Liver (tissue), 9 donors: Measurements from ENCODE around the gene CHP2. TPM values are rescaled to one million over a fixed set of nuclear protein-coding genes. Genes with fewer than 3 reads are reported as not detected.

Source experiments
- DNase-seq: peaks from one replicate; pipeline ENCODE4 v3.0.0-alpha.2; 2017; ENCODE audit warnings: low spot score
- H3K27ac ChIP-seq, 2 donors: one replicate each; pipeline ENCODE4 v1.7.0; 2013; ENCODE audit warnings: inconsistent platforms in 2 of 2, low read length in 2 of 2, control low read depth in 1 of 2, low read depth in 1 of 2, mild to moderate bottlenecking in 1 of 2
- H3K27me3 ChIP-seq, 4 donors: one replicate each; pipeline versions ENCODE4 v1.6.1 to v1.7.0; 2013; ENCODE audit warnings: low read length in 3 of 4, inconsistent platforms in 1 of 4, mild to moderate bottlenecking in 1 of 4, moderate library complexity in 1 of 4; ENCODE audit not compliant: control insufficient read depth in 4 of 4, insufficient read depth in 4 of 4
- H3K36me3 ChIP-seq, 4 donors: one replicate each; pipeline versions ENCODE4 v1.6.1 to v1.7.0; 2013; ENCODE audit warnings: low read length in 3 of 4, mild to moderate bottlenecking in 3 of 4, low read depth in 1 of 4, moderate library complexity in 1 of 4; ENCODE audit not compliant: control insufficient read depth in 4 of 4, insufficient read depth in 3 of 4
- H3K4me1 ChIP-seq, 4 donors: one replicate each; pipeline versions ENCODE4 v1.6.1 to v1.7.0; 2013; ENCODE audit warnings: low read length in 3 of 4, mild to moderate bottlenecking in 3 of 4, moderate library complexity in 1 of 4; ENCODE audit not compliant: control insufficient read depth in 4 of 4, insufficient read depth in 4 of 4
- H3K4me3 ChIP-seq, 3 donors: one replicate each; pipeline versions ENCODE4 v1.6.1 to v1.7.0; 2013; ENCODE audit warnings: low read length in 3 of 3, control low read depth in 1 of 3, low read depth in 1 of 3, mild to moderate bottlenecking in 1 of 3
- H3K9ac ChIP-seq, 2 donors: one replicate each; pipeline ENCODE4 v1.7.0; 2013; ENCODE audit warnings: low read length in 2 of 2, mild to moderate bottlenecking in 2 of 2, moderate library complexity in 2 of 2, control low read depth in 1 of 2, low read depth in 1 of 2
- H3K9me3 ChIP-seq, 4 donors: one replicate each; pipeline versions ENCODE4 v1.6.1 to v1.7.0; 2013; ENCODE audit warnings: low read length in 3 of 4; ENCODE audit not compliant: control insufficient read depth in 4 of 4
- ATF3 ChIP-seq: IDR thresholded peaks from 2 replicates; pipeline ENCODE4 v1.6.1; 2016; ENCODE audit warnings: antibody characterized with exemption
- CTCF ChIP-seq: fragments of 150-350 bp; IDR thresholded peaks from 2 replicates; pipeline ENCODE4 v1.5.1; 2017; ENCODE audit warnings: improper control_type of control experiment, low read depth, low read length; ENCODE audit not compliant: missing input control
- EGR1 ChIP-seq, 2 donors: IDR thresholded peaks; 2 replicates each; pipeline ENCODE4 v1.6.1; 2016 to 2018; ENCODE audit warnings: antibody characterized with exemption in 2 of 2, low read depth in 2 of 2
- FOXA1 ChIP-seq: IDR thresholded peaks from 2 replicates; pipeline ENCODE4 v1.6.1; 2016; ENCODE audit warnings: antibody characterized with exemption
- HNF4A ChIP-seq, 2 donors: conservative IDR thresholded peaks; 2 replicates each; pipeline ENCODE4 v1.6.1; 2016; ENCODE audit warnings: antibody characterized with exemption in 2 of 2, mild to moderate bottlenecking in 2 of 2
- HNF4G ChIP-seq: IDR thresholded peaks from 2 replicates; pipeline ENCODE4 v1.6.1; 2016; ENCODE audit warnings: antibody characterized with exemption
- NR2F2 ChIP-seq: IDR thresholded peaks from 2 replicates; pipeline ENCODE4 v1.6.1; 2016; ENCODE audit warnings: antibody characterized with exemption
- RAD21 ChIP-seq, 2 donors: IDR thresholded peaks; 2 replicates each; pipeline ENCODE4 v1.6.1; 2016; ENCODE audit warnings: antibody characterized with exemption in 2 of 2, mild to moderate bottlenecking in 2 of 2
- REST ChIP-seq: IDR thresholded peaks from 2 replicates; pipeline ENCODE4 v1.6.1; 2016; ENCODE audit warnings: antibody characterized with exemption, mild to moderate bottlenecking
- RXRA ChIP-seq, 2 donors: IDR thresholded peaks; 2 replicates each; pipeline ENCODE4 v1.6.1; 2017 to 2018; ENCODE audit warnings: antibody characterized with exemption in 2 of 2, mild to moderate bottlenecking in 1 of 2
- SP1 ChIP-seq: IDR thresholded peaks from 2 replicates; pipeline ENCODE4 v1.6.1; 2018; ENCODE audit warnings: antibody characterized with exemption, mild to moderate bottlenecking
- TAF1 ChIP-seq: conservative IDR thresholded peaks from 2 replicates; pipeline ENCODE4 v1.6.1; 2016; ENCODE audit warnings: antibody characterized with exemption, mild to moderate bottlenecking
- YY1 ChIP-seq: IDR thresholded peaks from 2 replicates; pipeline ENCODE4 v1.6.1; 2016; ENCODE audit warnings: antibody characterized with exemption, mild to moderate bottlenecking
- ZBTB33 ChIP-seq: IDR thresholded peaks from 2 replicates; pipeline ENCODE4 v1.6.1; 2016; ENCODE audit warnings: antibody characterized with exemption
- WGBS: extraction: QIAGEN DNeasy Blood & Tissue Kit; methylation state at CpG from one replicate; pipeline ENCODE4 v1.1.7; 2013; 5-methylcytosine and 5-hydroxymethylcytosine counted together
- polyA plus RNA-seq, 2 donors: library from polyadenylated mRNA; stranded (reverse) in 1 of 2; unstranded in 1 of 2; fragments of 200-250 nt in 1 of 2; fragments of >200 nt in 1 of 2; fragmentation: Nextera tagmentation in 1 of 2; extraction: Ambion mirVana in 1 of 2; gene quantifications; one replicate each; pipeline versions ENCODE4 v1.2.1 to v1.2.3, GENCODE V29; 2013 to 2015
- total RNA-seq, 2 donors: library from RNA; depleted of rRNA; stranded (reverse); fragments of >200 nt; gene quantifications; one replicate each; pipeline ENCODE4 v1.2.3, GENCODE V29; 2014
- donor health status: healthy.
- donor health status: healthy.
- donor health status: healthy.
- donor health status: healthy.
- donor health status: healthy.

Gene CHP2
- total and polyA plus RNA-seq, 4 donors: not detected

GRCh38 chr16:23771642-23772041 is 16.8 kb downstream of the CHP2 start:
- Histone ChIP-seq H3K36me3 (no peaks in the 10 kb centered on the region), H3K4me1 (no peaks in the 10 kb centered on the region), H3K27ac (no peak overlapping the region), H3K4me3 (no peak overlapping the region), H3K9ac (no peak overlapping the region), H3K9me3 (no peaks in the 10 kb centered on the region), H3K27me3 (peaks cover 0 to 3% (median under 1%) of the 10 kb centered on the region in 4 donors)
- WGBS: 8% methylated on average over 2 of the region's 2 CpGs
- DNase-seq: no peak
- TF ChIP-seq RAD21 (IDR thresholded peaks at IDR 0.05): no peak

- Histone ChIP-seq H3K4me1 (no peaks in the 10 kb centered on the region), H3K36me3 (no peaks in the 10 kb centered on the region), H3K27me3 (peaks cover 0 to 3% (median under 1%) of the 10 kb centered on the region in 4 donors), H3K27ac (no peak overlapping the region), H3K4me3 (no peak overlapping the region), H3K9ac (no peak overlapping the region), H3K9me3 (no peaks in the 10 kb centered on the region)
- 76% methylated on average over 2 of the region's 2 CpGs for WGBS
- TF ChIP-seq TAF1: no peak
- no peak for TF ChIP-seq SP1
- no peak for TF ChIP-seq HNF4G
- no peak for TF ChIP-seq YY1
- TF ChIP-seq EGR1 (IDR thresholded peaks at IDR 0.05; ENCODE audit: low read depth in 2 of 2): no peak
- no peak for TF ChIP-seq CTCF
- no peak for TF ChIP-seq REST
- TF ChIP-seq ZBTB33: no peak
- no peak for TF ChIP-seq NR2F2
- TF ChIP-seq RXRA (IDR thresholded peaks at IDR 0.05): no peak
- TF ChIP-seq RAD21 (IDR thresholded peaks at IDR 0.05): no peak
- DNase-seq: no peak
Measured at GRCh38 chr16:23773339-23773738, 18.5 kb downstream of the CHP2 start.

- Histone ChIP-seq H3K9me3 (no peaks in the 10 kb centered on the region), H3K27ac (no peak overlapping the region), H3K4me3 (no peak overlapping the region), H3K36me3 (no peaks in the 10 kb centered on the region), H3K27me3 (peaks cover 0 to 2% (median 0%) of the 10 kb centered on the region in 4 donors), H3K4me1 (no peaks in the 10 kb centered on the region), H3K9ac (no peak overlapping the region)
- no peak for DNase-seq
- WGBS: 33% methylated on average over 1 of the region's 1 CpG
- no peak for TF ChIP-seq NR2F2
- no peak for TF ChIP-seq ZBTB33
- no peak for TF ChIP-seq TAF1
- no peak for TF ChIP-seq REST
- TF ChIP-seq EGR1 (IDR thresholded peaks at IDR 0.05; ENCODE audit: low read depth in 2 of 2): no peak
- no peak for TF ChIP-seq FOXA1
- TF ChIP-seq ATF3: no peak
- TF ChIP-seq HNF4A (conservative IDR thresholded peaks at IDR 0.05): no peak
Measured at GRCh38 chr16:23781176-23781575, 26.4 kb downstream of the CHP2 start.
